Measurements from ENCODE around the gene LAD1.

LAD1 gene, protein sequence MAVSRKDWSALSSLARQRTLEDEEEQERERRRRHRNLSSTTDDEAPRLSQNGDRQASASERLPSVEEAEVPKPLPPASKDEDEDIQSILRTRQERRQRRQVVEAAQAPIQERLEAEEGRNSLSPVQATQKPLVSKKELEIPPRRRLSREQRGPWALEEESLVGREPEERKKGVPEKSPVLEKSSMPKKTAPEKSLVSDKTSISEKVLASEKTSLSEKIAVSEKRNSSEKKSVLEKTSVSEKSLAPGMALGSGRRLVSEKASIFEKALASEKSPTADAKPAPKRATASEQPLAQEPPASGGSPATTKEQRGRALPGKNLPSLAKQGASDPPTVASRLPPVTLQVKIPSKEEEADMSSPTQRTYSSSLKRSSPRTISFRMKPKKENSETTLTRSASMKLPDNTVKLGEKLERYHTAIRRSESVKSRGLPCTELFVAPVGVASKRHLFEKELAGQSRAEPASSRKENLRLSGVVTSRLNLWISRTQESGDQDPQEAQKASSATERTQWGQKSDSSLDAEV

GRCh38 chr1:201399018-201399351, at the start of gene LAD1:
Gene LAD1 (minus strand): TSS chr1:201399324. CDS start chr1:201399306, 18 bp downstream.
- DNase-seq, result no peak

DNA sequence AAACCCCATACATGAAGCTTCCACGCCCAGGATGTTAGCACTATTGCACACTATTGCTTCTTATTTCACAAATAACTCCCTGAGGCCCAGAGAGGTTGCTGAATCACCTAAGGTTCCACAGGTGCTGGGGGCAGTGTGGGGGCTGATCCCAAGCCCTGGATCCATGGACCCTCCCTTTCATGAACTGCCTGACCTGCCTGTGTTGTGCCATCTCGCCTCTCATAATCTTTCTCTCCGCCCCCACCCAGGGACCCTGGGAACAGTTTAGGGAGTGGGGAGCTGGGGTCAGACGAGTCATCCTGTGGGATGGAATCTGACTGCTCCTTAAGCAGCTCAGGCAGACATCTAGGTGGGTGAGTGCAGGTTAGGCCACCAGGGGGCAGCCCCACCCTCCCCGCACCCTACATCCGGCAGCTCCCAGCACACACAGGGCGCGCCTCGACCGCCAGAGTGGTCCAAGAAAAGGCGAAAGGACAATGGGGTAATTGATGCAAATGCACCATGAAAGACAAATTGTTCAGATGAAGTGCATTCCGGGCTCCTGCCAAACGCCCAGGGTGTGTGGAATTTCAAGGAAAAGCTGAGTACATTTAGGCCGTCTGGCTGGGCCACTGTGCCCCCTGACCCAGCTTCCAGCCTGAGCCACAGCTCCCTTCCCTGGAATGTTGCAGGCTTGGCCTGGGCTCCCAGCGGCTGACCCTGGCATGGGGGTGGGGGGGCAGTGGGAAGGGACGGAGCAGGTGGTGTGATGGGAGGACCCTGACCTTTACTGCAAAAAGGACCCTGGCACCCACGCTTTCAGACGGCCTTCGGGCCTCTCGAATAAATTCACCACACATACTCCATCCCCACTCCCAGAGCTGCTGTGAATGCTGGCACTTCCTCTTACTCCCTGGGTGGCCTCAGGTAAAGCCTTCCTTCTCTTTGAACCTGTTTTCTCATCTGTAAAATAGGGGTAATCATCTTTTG, 49.1 kb upstream of the LAD1 start:
- DNase-seq, result no peak

GRCh38 chr1:201445310-201445709, 46.2 kb upstream of the LAD1 start:
- DNase-seq, result no peak

GRCh38 chr1:201444792-201445191, 45.7 kb upstream of the LAD1 start:
- no peak for DNase-seq

- DNase-seq, result no peak
Observed at GRCh38 chr1:201443747-201444146, 44.6 kb upstream of the LAD1 start.

DNA sequence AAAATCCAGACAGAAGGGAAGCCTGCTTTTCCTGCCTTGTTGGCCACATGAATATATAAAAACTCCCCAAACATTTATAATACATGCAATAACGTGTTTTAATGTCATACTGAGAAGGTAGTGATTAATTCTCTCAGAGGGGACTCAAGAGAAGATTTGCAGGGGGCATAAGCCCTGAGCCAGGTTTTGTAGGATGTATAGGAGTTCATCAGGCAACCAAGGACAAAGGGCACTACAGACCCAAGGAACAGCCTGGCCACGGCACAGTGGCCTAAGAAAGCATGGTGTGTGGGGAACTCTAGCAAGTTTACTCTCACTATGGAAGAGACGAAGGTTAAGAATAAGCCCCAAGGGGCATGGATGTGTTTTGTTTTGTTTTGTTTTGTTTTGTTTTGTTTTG, 37.8 kb upstream of the LAD1 start:
- no peak for DNase-seq

DNA sequence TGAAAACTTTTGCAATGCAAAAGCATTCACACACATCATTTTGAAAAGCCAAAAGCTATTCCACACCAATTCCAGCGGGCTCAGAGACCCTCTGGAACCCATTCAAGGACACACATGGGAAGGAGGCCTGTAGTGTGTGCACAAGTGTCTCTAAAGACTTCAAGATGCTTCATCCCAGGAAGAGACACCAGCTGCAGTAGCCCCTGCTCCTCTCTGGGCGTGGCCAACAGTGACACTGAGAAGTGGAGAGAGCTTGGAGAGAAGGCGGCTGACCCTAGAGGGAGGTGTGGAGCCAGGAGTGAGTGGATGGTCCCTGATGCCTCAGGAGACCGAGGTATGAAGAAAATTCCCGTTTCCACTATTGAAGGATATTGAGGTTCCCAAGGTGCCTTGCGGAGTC, 37.3 kb upstream of the LAD1 start:
- no peak for DNase-seq

GRCh38 chr1:201434266-201434665, 35.1 kb upstream of the LAD1 start:
- no peak for DNase-seq

DNA sequence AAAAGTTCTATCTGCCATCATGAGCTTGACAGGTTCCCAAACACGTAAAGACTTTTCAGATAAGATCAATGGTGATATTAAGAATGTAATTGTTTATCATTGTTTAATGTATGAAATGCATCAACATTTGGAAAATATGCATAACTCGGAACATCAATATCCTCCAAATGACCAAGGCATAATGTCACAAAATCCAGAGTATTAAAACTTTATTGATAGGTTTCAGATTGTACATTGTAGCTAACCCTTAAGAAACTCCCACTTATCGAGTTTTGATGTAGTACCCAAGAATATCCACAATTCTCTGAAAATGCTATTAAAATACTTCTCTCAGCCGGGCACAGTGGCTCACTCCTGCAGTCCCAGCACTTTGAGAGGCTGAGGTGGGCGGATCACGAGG, 34.5 kb upstream of the LAD1 start:
- no peak for DNase-seq

GRCh38 chr1:201430776-201431175, 31.7 kb upstream of the LAD1 start:
- no peak for DNase-seq

DNA sequence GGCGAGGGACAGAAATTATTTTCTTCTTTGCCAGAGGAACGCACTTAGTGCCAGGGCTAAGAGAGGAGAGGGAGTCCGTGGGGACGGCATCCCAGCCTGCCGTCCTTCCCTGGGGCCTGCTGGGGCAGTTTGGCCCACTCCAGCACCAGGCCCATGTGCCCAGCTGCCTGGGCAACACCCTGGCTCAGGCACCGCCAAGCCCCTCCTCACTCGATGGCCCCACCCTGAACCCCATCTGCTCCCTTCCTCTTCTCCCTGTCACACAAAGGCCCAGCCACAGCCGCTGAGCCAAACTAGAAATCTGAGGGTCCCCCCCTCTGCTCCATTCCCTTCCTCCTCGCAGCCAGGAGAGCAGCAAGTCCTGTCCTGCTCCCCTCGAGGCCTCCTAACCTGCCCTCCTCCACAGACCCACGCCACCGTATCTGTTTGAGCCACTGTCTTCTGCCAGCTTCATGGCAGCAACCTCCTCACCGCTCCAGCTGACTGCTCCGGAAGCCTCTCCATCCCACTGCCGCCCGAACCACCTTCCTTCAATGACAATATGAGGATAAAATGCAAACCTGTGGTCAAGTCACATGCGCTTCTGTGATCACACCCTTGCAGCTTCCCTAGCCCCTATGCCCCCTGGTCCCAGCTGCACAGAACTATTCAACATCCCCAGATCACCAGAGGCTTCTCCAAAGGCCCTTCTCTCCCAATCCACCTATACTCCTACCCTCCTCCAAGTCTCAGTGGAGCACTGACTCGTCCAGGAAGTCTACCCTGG, 30.8 kb upstream of the LAD1 start:
- no peak for DNase-seq

DNA sequence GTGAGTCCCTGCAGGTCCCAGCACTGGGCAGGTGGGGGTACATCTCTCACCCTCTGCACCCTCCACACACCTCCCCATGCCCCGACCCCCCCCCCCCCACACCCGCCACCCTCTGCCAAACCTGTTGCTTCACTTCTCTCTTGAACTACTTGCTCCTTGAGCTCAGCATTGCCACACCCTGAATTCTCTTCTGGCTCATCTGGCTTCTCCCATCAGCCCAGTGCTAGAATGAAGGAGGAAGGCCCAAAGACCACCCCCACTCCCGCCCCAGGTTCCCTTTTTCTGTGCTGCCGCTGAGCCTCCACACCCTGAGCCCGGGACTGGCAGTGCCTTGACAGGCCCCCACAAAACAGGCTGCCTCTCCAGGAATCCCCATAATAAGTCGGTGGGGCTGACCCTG, 28.8 kb upstream of the LAD1 start:
- DNase-seq, result no peak

DNA sequence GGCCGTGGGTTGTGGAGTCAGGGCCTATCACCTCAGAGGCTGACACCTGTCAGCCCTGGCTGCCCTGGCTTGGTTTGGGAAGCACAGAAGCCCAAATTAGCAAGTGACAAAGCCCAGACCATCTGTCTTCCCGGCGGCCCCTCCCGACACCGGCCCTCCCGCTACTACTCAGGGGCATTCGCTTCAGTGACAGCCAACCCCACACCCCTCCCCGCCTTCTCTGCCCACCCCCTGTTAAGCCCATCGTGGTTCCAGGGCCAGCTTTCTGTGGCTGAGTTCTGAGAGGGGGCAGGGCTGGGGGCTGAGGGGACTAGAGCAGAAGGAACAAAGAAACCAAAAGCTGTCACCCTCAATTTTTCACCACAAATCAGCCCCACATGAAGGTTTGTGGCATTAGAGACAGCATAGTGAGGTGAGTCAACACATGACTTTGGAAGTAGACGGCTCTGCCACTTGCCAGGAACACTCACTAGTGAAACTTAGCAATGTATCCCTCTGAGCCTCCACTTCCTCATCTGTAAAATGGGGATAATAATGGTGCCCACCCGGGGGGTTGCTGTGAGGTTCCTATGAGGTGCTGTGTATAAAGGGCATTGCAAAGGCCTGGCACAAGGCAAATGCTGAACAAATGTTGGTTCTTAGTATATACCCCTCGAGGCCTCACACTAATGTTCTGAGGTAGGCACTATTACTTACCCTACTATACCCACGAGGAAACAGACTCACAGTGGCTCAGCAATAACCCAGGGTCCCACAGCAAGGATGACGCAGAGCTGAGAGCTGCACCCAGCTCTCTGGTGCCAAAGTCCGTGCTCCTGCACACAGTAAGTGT, 27.6 kb upstream of the LAD1 start:
- DNase-seq, result no peak

GRCh38 chr1:201424146-201424545, 25.0 kb upstream of the LAD1 start:
- DNase-seq, result no peak

GRCh38 chr1:201423655-201424054, 24.5 kb upstream of the LAD1 start:
- DNase-seq, result no peak

GRCh38 chr1:201422436-201423030, 23.4 kb upstream of the LAD1 start:
- no peak for DNase-seq

DNA sequence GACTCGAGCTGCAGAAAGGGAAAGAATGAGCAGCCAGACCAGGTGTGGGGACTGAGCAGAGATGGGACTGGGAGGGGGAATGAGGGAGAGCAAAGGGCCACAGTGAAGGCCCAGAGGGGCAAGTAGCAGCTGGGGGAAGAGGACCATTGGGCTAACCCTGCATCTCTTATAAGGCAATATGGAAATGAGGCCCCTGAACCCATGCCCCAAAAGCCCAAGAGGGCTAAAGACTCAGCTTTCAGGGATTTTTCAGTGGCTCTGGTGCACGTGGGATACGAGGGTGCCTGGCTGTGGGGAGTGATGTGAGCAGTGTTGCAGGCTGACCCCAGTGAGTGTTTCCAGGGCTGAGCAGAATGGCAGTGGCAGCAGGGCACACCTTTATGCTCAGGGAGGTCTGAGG, 22.9 kb upstream of the LAD1 start:
- no peak for DNase-seq

GRCh38 chr1:201421041-201421440, 21.9 kb upstream of the LAD1 start:
- no peak for DNase-seq

DNA sequence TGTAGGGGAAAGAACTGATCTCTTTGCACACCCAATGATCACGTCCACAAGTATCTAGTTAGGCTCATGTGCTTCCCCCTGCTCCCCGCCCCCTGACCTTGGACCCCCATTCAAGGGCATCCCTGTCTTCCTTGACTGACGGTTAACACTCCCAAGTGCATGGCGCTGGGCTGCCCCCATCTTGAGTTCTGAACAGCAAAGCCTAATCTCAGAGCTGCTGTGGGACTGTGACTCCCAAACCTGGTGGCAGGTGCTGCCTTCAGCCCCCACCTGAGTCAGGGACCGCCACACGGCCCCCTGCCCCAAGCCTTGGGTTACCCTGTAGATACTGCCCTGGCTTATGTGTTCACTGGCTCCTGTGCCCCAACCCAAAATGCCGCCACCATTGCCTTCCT, 21.5 kb upstream of the LAD1 start:
- DNase-seq, result no peak

DNA sequence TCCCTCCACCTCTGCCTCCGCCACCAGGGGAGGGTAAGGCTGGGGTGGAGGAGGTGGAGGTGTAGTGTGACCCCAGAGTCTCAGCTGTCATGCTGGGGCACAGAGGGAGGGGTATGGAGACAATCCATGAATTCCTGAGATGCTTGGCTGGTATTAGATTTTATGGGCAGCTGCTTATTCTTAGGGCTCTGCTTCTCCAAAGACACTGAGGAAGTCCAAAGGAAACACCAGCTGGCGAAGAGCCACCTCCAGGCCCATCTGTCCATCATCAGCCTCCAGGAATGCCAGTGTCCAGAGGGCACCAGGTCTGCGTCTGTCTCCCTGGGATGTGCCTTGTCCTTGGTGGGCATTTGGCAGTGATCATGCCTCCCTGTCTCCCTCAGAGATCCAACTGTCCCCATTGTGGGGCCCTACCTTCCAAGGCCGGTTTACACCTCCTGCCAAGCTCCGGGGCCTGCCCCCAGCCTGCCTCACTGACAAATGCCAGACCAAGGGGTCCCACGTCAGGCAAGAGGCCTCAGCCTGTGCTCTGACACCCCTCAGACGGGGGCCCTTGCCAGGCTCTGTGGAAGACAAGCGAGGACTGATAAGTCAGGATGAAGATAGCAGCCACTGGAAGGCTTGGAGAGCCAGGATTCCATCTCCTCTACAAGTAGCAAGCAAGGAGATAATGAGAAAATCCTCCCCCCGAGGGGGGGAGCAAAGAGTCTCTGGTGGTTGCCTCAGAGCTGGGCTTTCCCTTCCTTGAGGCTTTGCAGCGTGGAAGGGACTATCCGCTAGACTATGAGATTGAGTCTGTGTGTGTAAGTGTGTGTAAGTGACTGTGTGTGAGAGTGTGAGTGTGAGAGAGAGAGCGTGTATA, 20.9 kb upstream of the LAD1 start:
- DNase-seq, result no peak

DNA sequence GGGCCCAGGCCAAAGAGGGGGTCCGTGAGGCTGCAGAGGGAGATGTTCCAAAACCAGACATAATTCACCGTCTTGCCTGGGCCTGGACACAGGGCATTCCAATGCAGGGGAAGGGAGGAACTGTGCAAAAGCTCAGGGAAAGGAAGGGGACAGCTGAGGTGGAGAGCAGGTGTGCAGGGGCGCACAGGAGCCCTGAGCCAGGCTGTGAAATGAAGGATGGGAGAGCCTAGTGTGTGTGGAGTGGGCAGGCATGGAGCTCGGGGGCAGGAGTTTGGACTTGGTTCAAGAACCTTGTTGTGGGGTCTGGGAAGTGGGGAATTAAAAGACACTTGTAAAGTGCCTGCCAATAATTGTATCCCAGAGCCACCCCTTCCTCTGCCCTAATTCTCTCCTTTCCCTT, 20.1 kb upstream of the LAD1 start:
- no peak for DNase-seq

Measured in NCI-H187 treated with DMSO at 0.1 percent for 48 hours (cell line).